ENCODE results near the gene TMA7.
"Not testable (repeated sequence)": the region's sequence is repeated elsewhere in the genome, so short reads cannot be mapped to it uniquely, and the experiment has no call there.

The TMA7 gene

GRCh38 chr3:48437812-48438211, 2.2 kb upstream of the TMA7 start:
- no peak for DNase-seq

- no peak for DNase-seq
Observed at GRCh38 chr3:48440590-48440958, 517 bp downstream of the TMA7 start.

- DNase-seq, result no peak
Observed at GRCh38 chr3:48441940-48442339, 1.9 kb downstream of the TMA7 start.

DNA sequence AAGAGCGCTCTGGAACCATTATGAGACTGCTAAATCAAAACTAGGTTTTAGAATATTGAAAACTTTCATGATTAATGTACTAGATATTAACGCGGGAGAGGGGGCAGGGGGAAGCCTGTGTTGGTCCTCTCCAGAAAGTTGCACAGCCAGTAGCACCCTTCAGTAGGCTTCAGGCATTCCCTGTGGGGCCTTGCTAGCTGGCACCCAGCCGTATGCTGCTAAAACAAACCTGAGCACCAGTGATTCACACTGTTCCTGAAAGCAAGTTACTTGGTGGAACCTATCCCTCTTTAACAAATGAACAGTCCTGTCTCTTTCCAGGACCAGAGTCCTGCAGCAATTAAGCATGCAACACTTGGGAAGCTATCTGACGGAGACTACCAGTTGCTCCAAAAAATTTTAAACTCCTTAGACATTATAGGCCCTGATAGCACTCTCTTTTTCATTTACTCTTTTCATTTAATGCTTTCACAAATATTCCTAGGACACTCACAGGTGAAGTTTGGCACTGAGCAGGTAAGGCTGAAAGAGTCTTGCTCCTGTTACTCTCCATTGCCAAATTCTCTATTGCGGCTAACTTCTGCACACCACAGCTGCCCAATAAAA, 5.3 kb downstream of the TMA7 start:
- no peak for DNase-seq

- DNase-seq, result no peak
Observed at GRCh38 chr3:48446043-48446424, 6.0 kb downstream of the TMA7 start.

DNA sequence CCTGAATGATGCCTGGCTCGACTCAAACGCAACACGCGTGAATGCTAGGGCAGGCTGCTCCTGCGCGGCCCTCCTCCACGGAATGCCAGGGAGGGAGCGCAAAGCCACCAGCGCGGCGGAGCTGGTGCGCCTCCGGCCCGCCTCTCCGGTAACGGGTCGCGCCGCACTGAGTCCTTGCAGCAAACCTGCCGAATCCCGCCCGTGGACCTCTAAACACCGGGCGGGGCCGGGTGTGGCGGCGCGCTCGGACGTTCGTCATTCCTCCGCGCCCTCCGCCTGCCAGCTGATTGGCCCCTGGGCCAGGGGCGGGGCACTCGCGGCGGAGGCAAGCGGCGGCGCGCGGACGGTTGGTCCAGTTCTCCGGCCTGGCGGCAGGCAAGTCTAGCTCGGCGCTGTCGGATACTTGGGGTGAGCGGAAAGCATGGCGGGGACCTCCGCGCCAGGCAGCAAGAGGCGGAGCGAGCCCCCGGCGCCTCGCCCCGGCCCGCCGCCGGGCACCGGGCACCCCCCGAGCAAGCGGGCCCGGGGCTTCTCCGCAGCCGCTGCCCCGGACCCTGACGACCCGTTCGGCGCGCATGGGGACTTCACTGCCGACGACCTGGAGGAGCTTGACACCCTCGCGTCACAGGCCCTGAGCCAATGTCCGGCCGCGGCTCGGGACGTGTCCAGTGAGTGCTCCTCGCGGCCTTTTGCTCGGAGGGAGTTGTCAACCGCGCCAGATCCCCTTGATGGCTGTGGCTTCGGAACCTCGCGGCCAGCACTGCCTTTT, 6.6 kb downstream of the TMA7 start, which contains the start of gene ATRIP:
ATRIP (plus strand) TSS at position 313 of the 769 bp plus-strand sequence; CDS start at position 422, 109 bp downstream.
- DNase-seq, result peak; percentile 32

- no peak for DNase-seq
Observed at GRCh38 chr3:48451270-48451669, 11.2 kb downstream of the TMA7 start.

DNA sequence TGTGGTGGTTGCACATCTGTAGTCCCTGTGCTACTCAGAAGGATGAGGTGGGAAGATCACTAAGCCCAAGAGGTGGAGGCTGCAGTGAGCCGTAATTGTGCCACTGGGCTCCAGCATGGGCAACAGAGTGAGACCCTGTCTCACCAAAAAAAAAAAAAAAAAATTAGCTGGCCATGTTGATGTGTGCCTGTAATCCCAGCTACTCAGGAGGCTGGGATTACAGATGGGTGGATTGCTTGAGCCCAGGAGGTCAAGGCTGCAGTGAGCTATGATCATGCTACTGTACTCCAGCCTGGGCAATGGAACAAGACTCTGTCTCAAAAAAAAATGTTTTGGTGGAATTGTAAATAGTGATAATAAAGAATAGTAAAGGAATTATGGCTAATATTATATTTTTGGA, 16.4 kb downstream of the TMA7 start:
- no peak for DNase-seq

DNA sequence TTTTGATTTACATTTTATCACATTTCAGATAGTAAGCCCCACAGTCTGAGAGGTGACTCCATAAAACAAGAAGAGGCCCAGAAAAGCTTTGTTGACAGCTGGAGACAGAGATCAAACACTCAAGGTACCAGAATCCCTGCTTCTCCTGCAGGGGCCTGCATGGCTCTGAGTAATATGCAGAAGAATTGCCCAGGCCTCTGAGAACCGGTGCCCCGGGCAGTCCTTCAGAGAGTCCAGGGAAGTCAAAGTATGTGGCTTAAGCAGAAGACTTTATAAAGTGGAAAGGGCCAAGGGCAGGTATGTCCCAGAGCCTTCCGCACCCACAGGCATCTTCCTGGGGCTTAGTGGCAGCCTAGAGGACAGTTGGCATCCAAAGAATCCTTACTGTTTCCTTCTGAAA, 19.3 kb downstream of the TMA7 start:
- DNase-seq, result no peak

DNA sequence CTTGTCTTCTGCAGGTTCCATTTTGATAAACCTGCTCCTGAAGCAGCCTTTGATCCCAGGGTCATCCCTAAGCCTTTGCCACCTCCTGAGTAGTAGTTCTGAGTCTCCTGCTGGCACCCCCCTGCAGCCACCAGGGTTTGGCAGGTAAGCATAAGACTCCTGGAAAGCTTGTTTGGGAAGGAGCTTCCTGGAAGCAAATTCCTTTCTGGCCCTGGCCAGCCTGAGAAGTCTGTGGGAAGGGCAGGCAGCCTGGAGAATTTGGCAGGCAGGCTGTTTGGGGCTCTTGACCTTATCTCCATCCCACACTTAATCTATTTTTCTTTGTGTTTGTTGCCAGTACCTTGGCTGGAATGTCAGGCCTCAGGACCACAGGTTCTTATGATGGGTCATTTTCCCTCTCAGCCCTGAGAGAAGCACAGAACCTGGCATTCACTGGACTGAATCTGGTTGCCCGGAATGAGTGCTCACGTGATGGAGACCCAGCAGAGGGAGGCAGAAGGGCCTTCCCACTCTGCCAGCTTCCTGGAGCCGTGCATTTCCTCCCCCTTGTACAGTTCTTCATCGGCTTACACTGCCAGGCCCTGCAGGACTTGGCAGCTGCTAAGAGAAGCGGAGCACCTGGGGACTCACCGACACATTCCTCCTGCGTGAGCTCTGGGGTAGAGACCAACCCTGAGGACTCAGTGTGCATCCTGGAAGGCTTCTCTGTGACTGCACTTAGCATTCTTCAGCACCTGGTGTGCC, 19.9 kb downstream of the TMA7 start:
- DNase-seq, result no peak

GRCh38 chr3:48460517-48460902, 20.5 kb downstream of the TMA7 start:
- DNase-seq, result no peak

DNA sequence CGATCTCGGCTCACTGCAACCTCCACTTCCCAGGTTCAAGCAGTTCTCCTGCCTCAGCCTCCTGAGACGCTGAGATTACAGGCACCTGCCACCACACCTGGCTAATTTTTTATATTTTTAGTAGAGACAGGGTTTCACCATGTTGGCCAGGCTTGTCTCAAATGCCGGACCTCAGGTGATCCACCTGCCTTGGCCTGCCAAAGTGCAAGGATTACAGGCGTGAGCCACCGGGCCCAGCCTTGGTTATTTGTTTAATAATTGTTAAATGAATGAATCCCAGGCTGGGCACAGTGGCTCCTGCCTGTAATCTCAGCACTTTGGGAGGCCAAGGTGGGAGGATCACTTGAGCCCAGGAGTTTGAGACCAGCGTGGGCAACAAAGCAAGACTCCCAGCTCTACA, 21.7 kb downstream of the TMA7 start:
- DNase-seq, result not testable (repeated sequence)

GRCh38 chr3:48463703-48464102, 23.6 kb downstream of the TMA7 start:
- no peak for DNase-seq

DNA sequence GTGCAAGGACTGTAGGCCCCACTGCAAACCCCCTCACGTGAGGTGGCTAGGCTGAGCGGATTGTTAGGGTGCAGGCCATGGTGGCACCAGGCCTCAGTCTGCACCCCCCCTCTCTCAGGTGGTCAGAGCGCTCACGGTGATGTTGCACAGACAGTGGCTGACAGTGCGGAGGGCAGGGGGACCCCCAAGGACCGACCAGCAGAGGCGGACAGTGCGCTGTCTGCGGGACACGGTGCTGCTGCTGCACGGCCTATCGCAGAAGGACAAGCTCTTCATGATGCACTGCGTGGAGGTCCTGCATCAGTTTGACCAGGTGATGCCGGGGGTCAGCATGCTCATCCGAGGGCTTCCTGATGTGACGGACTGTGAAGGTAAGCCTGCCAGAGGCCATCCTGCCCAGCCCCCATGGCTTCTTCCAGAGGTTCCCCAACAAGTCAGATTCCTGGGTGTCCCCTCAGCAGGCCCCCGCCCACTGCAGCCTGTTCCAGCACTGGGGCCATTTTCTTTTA, 24.7 kb downstream of the TMA7 start:
- no peak for DNase-seq

DNA sequence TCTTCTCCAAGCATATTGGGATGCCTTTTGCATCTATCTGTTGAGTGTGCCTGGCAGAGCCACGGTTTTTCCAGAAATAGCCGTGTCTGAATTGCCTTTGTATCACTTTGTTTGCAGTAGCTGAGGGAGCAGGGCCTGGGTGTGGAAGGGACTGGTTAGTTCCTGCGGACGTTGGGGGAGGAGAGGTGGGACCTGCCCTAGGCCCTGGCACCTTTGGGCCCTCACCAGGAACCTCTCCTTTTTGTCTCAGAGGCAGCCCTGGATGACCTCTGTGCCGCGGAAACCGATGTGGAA, 25.1 kb downstream of the TMA7 start:
- no peak for DNase-seq

- DNase-seq, result peak; percentile 3
Observed at GRCh38 chr3:48465531-48466378, 25.7 kb downstream of the TMA7 start.

DNA sequence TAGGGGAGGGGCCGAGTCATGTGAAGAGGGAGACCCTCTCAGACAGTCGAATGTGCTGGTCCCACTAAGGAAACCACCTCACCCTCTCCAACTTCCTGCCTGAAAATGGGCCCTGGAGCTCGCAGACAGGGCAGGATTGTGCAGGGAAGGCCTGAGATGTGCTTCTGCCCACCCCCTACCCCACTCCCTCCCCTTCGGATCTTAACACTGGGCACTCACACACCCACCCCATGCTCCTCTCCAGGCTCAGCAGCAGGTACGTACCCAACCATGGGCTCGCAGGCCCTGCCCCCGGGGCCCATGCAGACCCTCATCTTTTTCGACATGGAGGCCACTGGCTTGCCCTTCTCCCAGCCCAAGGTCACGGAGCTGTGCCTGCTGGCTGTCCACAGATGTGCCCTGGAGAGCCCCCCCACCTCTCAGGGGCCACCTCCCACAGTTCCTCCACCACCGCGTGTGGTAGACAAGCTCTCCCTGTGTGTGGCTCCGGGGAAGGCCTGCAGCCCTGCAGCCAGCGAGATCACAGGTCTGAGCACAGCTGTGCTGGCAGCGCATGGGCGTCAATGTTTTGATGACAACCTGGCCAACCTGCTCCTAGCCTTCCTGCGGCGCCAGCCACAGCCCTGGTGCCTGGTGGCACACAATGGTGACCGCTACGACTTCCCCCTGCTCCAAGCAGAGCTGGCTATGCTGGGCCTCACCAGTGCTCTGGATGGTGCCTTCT, 26.5 kb downstream of the TMA7 start:
- no peak for DNase-seq

- no peak for DNase-seq
Observed at GRCh38 chr3:48467110-48467454, 27.0 kb downstream of the TMA7 start.

- DNase-seq, result no peak
Observed at GRCh38 chr3:48467473-48468267, 27.6 kb downstream of the TMA7 start.

DNA sequence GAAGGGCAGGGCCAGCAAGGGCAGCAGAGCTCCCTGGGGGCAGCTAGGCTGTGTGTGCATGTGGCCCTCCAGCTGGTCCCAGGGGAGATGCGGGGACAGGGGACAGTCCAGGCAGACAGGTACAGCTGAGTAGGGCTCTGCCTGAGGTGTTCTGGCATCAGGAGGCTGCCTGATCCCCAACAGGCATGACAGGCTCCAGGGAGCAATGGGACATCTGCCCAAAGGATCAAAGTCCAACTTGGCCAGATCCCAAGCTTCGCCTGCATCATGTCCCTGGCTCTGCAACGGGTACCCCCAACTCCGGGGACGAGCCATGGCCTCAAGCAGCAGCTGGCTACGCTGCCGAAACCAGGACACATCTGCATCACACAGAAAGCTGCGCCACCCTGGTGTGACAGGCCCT, 28.3 kb downstream of the TMA7 start:
- no peak for DNase-seq

DNA sequence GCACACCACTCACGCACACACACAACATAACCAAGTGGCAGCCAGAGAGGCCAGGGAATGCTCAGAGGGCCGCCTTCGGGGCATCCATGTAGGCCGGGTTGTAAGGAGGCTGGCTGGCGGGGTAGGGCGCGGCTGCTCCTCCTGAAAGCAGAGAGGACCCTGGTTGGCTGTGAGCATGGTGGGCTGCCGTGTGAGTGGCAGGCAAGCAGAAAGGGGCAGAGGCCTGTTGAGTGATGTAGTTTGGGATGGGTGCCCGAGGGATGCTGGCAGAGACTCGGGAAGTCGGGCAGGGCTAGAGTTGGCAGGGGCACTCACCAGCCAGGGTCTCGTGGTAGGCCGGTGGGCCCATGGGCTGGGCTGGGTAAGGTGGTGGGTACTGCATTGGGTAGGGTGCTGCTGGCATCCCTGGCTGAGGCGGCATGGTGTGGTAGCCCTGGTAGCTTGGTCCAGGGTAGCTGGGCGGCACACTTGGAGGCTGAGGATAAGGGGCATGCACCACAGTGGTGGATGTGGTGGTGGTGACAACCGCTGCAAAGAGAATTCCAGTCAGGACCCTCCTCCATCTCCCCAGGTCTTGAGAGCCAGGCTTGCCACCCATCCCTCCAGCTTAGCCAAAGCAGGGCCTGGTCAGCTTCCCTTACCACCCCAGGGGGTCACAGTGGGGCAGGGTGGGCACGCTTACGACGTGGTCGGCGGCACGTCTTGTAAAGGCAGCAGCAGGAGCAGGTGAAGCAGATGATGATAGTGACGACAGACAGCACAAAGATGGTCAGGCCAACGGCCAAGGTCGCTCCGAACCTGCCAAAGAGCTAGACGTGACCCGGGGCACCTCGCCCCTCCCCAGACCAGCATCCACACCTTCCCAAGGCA, 29.2 kb downstream of the TMA7 start:
- no peak for DNase-seq

Measured in NCI-H446 treated with DMSO at 0.1 percent for 48 hours (cell line).